Effector CD4-positive, alpha-beta T cell (primary cell): ENCODE results near the gene ZNF697. TPM values are rescaled to one million over a fixed set of nuclear protein-coding genes. Genes with fewer than 3 reads are reported as not detected.
A peak's percentile ranks its signal among the peaks of the same experiment; 100 is the strongest.
"Not testable (repeated sequence)": the region's sequence is repeated elsewhere in the genome, so short reads cannot be mapped to it uniquely, and the experiment has no call there.

Experiments
- DNase-seq: peaks from one replicate; pipeline ENCODE4 v3.0.0-alpha.2; 2020
- total RNA-seq: gene quantifications from one replicate; lab custom pipeline; 2026; lab: John Stamatoyannopoulos, UW

ZNF697 gene
- total RNA-seq, result not detected

- no peak for DNase-seq
Observed at GRCh38 chr1:119647734-119648619, at the start of gene ZNF697. ZNF697 (minus strand) TSS chr1:119648266; CDS start chr1:119626100, 22,166 bp downstream.

DNA sequence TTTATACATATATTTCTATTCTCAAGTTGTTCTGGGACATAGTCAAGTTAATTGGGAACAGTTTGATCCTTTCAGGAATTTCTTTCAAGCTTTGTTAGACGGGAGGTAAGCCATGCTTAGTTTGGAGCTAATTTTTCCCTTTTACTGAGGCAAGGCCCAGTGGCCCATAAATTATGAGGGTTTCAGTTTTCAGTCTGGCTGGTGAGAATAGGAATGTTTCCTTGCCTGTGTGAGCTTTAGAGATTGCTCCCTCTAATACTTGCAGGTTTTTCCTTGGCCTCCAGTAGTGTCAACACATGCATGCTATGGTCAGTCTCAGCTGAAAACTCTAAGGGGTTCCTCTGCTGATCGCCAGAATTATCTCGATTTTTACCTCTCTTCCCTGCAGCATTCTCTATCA lies 49.5 kb upstream of the ZNF697 start:
- no peak for DNase-seq

GRCh38 chr1:119696863-119697262 lies 48.8 kb upstream of the ZNF697 start:
- not testable (repeated sequence) for DNase-seq

DNA sequence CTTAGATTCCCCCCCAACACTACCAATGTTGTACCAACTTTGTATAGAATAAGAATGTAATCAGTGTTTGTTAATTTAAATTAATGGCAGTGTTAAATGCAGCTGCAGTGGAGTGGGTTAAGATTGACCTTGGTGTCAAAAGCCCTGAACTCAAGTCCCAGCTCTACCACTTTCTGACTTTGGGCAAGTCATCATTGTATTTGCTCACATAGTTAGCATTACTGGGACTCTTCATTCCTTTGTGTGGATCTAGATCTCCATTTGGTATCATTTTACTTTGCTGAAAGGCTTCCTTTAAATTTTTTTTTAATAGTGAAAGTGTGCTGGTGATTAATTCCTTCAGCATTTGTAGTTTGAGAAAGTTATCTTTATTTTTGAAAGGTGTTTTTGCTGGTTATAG lies 41.4 kb upstream of the ZNF697 start:
- DNase-seq, result no peak

DNA sequence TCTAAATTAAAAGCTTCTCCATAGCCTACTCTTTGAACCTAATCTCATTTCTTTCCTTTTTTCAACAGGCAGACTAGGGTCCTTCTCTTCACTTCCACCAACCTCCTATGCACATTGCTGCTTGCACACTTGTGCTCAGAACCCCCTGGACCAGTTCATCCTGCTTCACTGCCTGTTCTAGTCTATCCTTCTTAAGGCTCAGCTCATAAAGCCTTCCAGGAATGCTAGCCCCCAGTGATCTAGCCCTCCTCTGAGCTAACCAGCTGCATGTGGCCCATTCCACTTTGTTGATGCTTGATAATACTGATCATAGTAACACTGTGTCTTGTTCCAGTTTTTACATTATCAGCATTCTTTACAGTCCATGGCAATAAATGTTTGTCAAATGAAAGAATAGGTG lies 40.7 kb upstream of the ZNF697 start:
- no peak for DNase-seq

- DNase-seq, result no peak
Observed at GRCh38 chr1:119687434-119688079, 39.5 kb upstream of the ZNF697 start.

- no peak for DNase-seq
Observed at GRCh38 chr1:119686661-119687060, 38.6 kb upstream of the ZNF697 start.

GRCh38 chr1:119683893-119684292 lies 35.8 kb upstream of the ZNF697 start:
- no peak for DNase-seq

- no peak for DNase-seq
Observed at GRCh38 chr1:119682141-119682540, 34.1 kb upstream of the ZNF697 start.

- no peak for DNase-seq
Observed at GRCh38 chr1:119681560-119681959, 33.5 kb upstream of the ZNF697 start.

DNA sequence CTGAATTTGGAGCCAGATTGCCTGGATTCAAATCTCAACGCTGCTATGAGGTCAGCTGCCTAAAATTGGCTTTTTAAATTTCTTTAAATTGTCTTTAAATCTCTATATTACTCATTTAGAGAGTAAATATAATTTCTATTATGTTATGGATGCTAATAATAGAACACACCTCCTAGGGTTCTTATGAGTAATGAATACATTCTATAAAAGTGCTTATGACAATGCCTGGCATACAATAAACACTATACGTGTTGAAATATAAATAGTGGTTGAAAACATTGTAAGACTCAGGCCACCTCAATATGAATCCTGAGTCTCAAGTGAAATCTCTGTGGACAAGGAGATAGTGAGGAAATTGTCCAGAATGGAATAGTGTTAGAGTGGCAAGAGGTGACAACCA lies 32.7 kb upstream of the ZNF697 start:
- DNase-seq, result no peak

DNA sequence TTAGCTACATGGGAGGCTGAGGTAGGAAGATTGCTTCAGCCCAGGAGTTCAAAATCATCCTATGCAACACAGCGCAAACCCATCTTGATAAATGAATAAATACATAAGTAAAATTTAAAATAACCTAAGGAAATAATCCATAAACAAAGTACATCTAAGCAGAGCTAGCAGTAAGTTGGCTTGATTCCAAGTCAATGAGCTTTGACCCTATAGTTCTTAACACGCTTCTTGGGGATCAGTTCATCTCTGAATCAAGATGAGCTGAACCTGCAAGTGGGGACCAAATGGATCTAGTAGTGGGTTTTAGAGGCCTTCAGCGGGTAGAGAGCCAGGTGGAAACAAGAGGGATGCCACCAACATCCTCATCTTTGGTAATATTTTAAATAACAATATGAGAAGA lies 32.1 kb upstream of the ZNF697 start:
- DNase-seq, result no peak

- DNase-seq, result no peak
Observed at GRCh38 chr1:119679223-119679622, 31.2 kb upstream of the ZNF697 start.

DNA sequence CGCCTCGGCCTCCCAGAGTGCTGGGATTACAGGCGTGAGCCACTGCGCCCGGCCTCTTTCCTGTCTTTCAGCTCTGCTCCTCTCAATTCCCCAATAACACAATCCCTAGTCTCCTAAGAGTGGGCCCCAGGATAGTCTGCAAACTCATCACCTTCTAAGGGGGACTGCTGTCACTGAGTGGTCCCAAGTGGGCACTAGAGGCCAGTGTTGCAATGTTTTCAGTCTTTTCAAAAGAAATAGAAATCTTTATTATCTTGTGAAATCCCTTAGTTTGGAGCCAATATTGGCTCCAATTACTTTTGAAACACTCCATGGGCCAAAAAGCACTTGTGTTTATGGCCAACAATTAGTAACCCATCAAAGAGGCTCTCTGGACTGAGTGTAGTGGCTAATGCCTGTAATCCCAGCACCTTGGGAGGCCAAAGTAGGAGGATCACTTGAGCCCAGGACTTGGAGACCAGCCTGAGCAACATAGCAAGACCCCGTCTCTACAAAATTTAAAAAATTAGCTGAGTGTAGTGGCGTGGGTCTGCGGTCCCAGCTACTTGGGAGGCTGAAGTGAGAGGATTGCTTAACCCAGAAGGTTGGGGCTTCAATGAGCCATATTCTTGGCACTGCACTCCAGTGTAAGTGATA lies 28.6 kb upstream of the ZNF697 start:
- no peak for DNase-seq

GRCh38 chr1:119675349-119676345 lies 27.6 kb upstream of the ZNF697 start:
- peak; percentile 29 for DNase-seq

GRCh38 chr1:119674835-119675289 lies 26.8 kb upstream of the ZNF697 start:
- DNase-seq, result no peak

- no peak for DNase-seq
Observed at GRCh38 chr1:119674111-119674526, 26.1 kb upstream of the ZNF697 start.

DNA sequence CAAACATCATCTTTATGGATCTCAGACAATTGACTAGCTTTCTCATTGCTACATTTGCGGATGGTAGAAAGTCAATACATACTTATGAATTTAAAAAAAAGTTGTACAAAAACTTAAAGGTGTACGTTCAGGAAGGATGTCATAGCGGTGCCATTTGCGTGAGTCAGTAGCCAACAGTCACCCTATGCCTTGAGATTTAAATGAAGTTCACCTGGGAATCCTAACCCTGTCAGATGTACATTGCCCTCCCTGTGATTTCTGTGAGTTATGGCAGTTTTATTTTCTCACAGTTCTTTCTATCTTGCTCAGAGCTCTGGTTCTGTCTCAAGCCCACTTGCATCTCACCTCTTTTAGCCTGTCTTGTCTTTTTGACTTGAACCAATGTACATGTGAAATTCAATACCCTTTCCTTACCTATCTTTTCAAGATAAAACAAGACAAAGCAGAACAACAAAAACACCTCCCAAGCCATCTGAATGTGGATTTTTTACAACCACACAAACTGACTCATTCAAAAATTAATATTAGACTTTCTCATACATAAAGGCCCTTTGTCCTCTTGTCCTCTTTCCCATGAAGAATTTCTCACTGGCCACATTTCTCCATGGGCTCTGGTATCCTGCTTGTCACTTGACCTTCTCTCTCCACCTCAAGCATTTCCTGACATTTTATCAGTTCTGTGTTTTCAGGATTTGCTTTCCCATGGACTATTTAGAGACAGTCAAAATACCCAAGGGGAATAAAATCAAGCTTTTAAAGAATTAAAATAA lies 25.3 kb upstream of the ZNF697 start:
- no peak for DNase-seq

DNA sequence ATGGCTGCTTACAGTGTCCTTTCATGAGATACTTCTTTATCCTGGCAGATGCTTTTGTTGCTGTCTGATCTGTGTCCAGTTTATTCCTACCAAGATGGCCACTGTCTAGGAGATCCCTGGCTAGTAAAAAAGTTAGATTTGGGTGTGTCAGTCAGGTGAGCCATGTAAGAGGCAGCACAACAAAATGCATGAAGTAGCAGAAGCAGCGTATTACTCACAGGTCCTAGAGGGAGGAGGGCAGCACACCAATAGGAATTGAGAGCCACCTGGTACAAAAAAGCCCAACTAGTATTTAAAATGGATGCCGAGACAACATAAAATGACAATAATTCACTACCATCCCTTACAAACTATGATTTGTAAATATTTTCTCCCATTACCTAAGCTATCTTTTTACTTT lies 22.8 kb upstream of the ZNF697 start:
- no peak for DNase-seq

- no peak for DNase-seq
Observed at GRCh38 chr1:119667173-119667572, 19.1 kb upstream of the ZNF697 start.

DNA sequence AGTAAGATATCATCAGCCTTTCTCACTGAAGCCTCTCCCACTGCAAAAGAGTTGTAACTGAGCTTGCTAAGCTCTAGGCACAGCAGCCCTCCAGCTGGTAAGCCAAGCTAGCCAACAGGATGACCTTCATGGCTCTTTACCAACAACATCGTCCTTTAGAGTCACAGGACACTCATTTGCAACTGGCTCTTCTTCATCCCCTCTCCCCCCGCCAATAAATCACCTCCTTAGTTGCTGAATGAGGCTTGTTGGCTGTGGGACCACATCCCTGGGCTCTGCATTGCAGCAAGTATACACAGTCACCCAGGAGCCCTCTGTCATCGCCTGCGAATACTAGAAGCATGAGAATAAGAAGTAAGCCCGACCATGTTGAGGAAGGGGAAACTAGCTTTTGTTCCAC lies 16.0 kb upstream of the ZNF697 start:
- DNase-seq, result no peak
